Measurements from ENCODE around the gene ITGB1BP1. TPM values are rescaled to one million over a fixed set of nuclear protein-coding genes. Genes with fewer than 3 reads are reported as not detected.

ITGB1BP1 gene
- total RNA-seq, 1 donor from 2014 or later = 17.3 TPM

GRCh38 chr2:9460441-9461017 is 37.2 kb upstream of the ITGB1BP1 start:
- Histone ChIP-seq H2AFZ (replicated peaks) (no peak overlapping the region), H3F3A (ENCODE audit: low read depth) (peaks cover 7% of the 10 kb centered on the region), H4K20me1 (ENCODE audit: low read depth) (peaks cover under 1% of the 10 kb centered on the region), H3K4me2 (no peak overlapping the region), H3K79me2 (ENCODE audit: low read depth) (no peaks in the 10 kb centered on the region), H3K36me3 (peaks cover 12% of the 10 kb centered on the region), H3K27me3 (no peaks in the 10 kb centered on the region), H3K4me3 (no peak overlapping the region), H3K4me1 (no peaks in the 10 kb centered on the region), H3K9ac (no peak overlapping the region), H3K27ac (no peak overlapping the region), H3K9me3 (ENCODE audit: low read depth) (no peaks in the 10 kb centered on the region)
- Mint-ChIP-seq H3K27ac (no peak overlapping the region), H3K9me3 (no peaks in the 10 kb centered on the region), H3K4me1 (no peaks in the 10 kb centered on the region), H3K4me3 (no peak overlapping the region), H3K36me3 (peaks cover 13% of the 10 kb centered on the region), H3K27me3 (ENCODE audit: insufficient read depth, low read depth) (no peaks in the 10 kb centered on the region)
- TF ChIP-seq EZH2 (IDR thresholded peaks at IDR 0.05) (no peak), EZH2phosphoT487 (IDR thresholded peaks at IDR 0.05) (no peak)
- TF ChIP-seq, protein P1, sequence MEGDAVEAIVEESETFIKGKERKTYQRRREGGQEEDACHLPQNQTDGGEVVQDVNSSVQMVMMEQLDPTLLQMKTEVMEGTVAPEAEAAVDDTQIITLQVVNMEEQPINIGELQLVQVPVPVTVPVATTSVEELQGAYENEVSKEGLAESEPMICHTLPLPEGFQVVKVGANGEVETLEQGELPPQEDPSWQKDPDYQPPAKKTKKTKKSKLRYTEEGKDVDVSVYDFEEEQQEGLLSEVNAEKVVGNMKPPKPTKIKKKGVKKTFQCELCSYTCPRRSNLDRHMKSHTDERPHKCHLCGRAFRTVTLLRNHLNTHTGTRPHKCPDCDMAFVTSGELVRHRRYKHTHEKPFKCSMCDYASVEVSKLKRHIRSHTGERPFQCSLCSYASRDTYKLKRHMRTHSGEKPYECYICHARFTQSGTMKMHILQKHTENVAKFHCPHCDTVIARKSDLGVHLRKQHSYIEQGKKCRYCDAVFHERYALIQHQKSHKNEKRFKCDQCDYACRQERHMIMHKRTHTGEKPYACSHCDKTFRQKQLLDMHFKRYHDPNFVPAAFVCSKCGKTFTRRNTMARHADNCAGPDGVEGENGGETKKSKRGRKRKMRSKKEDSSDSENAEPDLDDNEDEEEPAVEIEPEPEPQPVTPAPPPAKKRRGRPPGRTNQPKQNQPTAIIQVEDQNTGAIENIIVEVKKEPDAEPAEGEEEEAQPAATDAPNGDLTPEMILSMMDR (IDR thresholded peaks at IDR 0.05) = no peak
- no peak for DNase-seq (ENCODE audit: low spot score)

GRCh38 chr2:9451231-9451630 is 27.9 kb upstream of the ITGB1BP1 start:
- H3K4me2 ChIP-seq = no peak overlapping the region
- TF ChIP-seq EZH2phosphoT487 (IDR thresholded peaks at IDR 0.05) (no peak), EZH2 (IDR thresholded peaks at IDR 0.05) (no peak)
- TF ChIP-seq, protein P1 (IDR thresholded peaks at IDR 0.05) = no peak
- no peaks in the 10 kb centered on the region for H3K9me3 ChIP-seq (ENCODE audit: low read depth)
- H2AFZ ChIP-seq (replicated peaks) = no peak overlapping the region
- Mint-ChIP-seq H3K27me3 (ENCODE audit: insufficient read depth, low read depth) (no peaks in the 10 kb centered on the region), H3K36me3 (peaks cover 25% of the 10 kb centered on the region), H3K27ac (no peak overlapping the region), H3K4me1 (no peaks in the 10 kb centered on the region), H3K4me3 (no peak overlapping the region), H3K9me3 (no peaks in the 10 kb centered on the region)
- H3K4me1 ChIP-seq = no peaks in the 10 kb centered on the region
- H4K20me1 ChIP-seq (ENCODE audit: low read depth) = peaks cover 3% of the 10 kb centered on the region
- H3K79me2 ChIP-seq (ENCODE audit: low read depth) = no peaks in the 10 kb centered on the region
- no peak for DNase-seq (ENCODE audit: low spot score)
- H3F3A ChIP-seq (ENCODE audit: low read depth) = no peaks in the 10 kb centered on the region
- H3K4me3 ChIP-seq = no peak overlapping the region
- H3K27ac ChIP-seq = no peak overlapping the region
- H3K27me3 ChIP-seq = no peaks in the 10 kb centered on the region
- H3K9ac ChIP-seq = no peak overlapping the region
- peaks cover 24% of the 10 kb centered on the region for H3K36me3 ChIP-seq

DNA sequence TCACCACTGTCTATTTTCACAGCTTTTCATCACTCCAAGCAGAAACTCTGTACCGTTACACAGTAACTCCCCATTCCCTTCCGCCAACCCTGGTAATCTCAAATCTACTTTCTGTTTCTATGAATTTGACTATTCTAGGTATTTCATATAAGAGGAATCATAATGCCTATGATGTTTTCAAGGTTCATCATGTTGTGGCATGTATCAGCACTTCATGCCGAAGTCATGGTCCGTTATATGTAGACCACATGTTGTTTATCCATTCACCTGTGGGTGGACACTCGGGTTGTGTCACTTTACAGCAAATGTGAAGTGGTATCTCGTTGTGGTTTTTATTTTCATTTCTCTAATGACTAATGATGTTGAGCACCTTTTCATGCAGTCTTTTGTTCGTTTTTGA is 21.8 kb upstream of the ITGB1BP1 start:
- Mint-ChIP-seq H3K27me3 (ENCODE audit: insufficient read depth, low read depth) (peaks cover 5% of the 10 kb centered on the region), H3K4me3 (no peak overlapping the region), H3K27ac (no peak overlapping the region), H3K9me3 (no peaks in the 10 kb centered on the region), H3K36me3 (peaks cover 34% of the 10 kb centered on the region), H3K4me1 (no peaks in the 10 kb centered on the region)
- H3K9me3 ChIP-seq (ENCODE audit: low read depth) = no peaks in the 10 kb centered on the region
- no peak overlapping the region for H3K4me3 ChIP-seq
- H3K27me3 ChIP-seq = no peaks in the 10 kb centered on the region
- no peak overlapping the region for H3K4me2 ChIP-seq
- H3K79me2 ChIP-seq (ENCODE audit: low read depth) = no peaks in the 10 kb centered on the region
- no peaks in the 10 kb centered on the region for H3K4me1 ChIP-seq
- TF ChIP-seq EZH2phosphoT487 (IDR thresholded peaks at IDR 0.05) (no peak), EZH2 (IDR thresholded peaks at IDR 0.05) (no peak)
- TF ChIP-seq, protein P1 (IDR thresholded peaks at IDR 0.05) = no peak
- no peak for DNase-seq (ENCODE audit: low spot score)
- H4K20me1 ChIP-seq (ENCODE audit: low read depth) = peaks cover 3% of the 10 kb centered on the region
- H3K36me3 ChIP-seq = peaks cover 19% of the 10 kb centered on the region
- no peak overlapping the region for H2AFZ ChIP-seq (replicated peaks)
- no peak overlapping the region for H3K9ac ChIP-seq
- H3K27ac ChIP-seq = no peak overlapping the region
- no peaks in the 10 kb centered on the region for H3F3A ChIP-seq (ENCODE audit: low read depth)

All from neural progenitor cell (in vitro differentiated cells).